B cell (primary cell): ENCODE measurements around the gene MAGI2. TPM values are rescaled to one million over a fixed set of nuclear protein-coding genes. Genes with fewer than 3 reads are reported as not detected.

ENCODE experiments used
- ATAC-seq: fragments of 200-7000 bp; cut with Tn5 transposase; one replicate; pipeline ENCODE4 v1.10.0; 2021; ENCODE audit warnings: low read depth, mild to moderate bottlenecking, moderate number of reproducible peaks, moderate library complexity
- CTCF ChIA-PET: fragments of 350-600 bp; sonication (Branson Sonifier 250); formaldehyde crosslinking; loops from one replicate; lab custom pipeline; 2021; ENCODE audit warnings: antibody characterized with exemption, inconsistent platforms; lab: Charles Lee
- POLR2A ChIA-PET: fragments of 350-600 bp; sonication (Branson Sonifier 250); formaldehyde crosslinking; loops from one replicate; lab custom pipeline; 2021; ENCODE audit warnings: antibody characterized with exemption; lab: Charles Lee
- DNase-seq: peaks from one replicate; pipeline ENCODE4 v3.0.0; 2013
- H2AFZ ChIP-seq: 2 replicates; pipeline ENCODE4 v1.6.1; 2012; ENCODE audit warnings: mild to moderate bottlenecking, low read depth, low read length; ENCODE audit not compliant: insufficient read depth, poor library complexity, severe bottlenecking
- H3K27ac ChIP-seq, 2 donors: 1 replicate in 1 of 2; 2 replicates in 1 of 2; pipeline ENCODE4 v1.5.1; 2012 to 2013; ENCODE audit warnings: low read length in 2 of 2, mild to moderate bottlenecking in 2 of 2, moderate library complexity in 1 of 2
- H3K27me3 ChIP-seq, 4 experiments: fragments of 200-600 bp in 1 of 4; sonication (generic) in 1 of 4; replicated peaks in 1 of 4; 1 replicate in 2 of 4; 2 replicates in 2 of 4; pipeline versions ENCODE4 v1.6.1 to v1.7.0; 2013 to 2016; ENCODE audit warnings: low read length in 3 of 4, mild to moderate bottlenecking in 2 of 4, mixed read lengths in 1 of 4, moderate library complexity in 1 of 4; ENCODE audit not compliant: insufficient read depth in 4 of 4, control insufficient read depth in 3 of 4; ENCODE audit errors: control extremely low read depth in 1 of 4
- H3K36me3 ChIP-seq, 2 experiments: replicated peaks in 1 of 2; 1 replicate in 1 of 2; 2 replicates in 1 of 2; pipeline versions ENCODE4 v1.6.1 to v1.7.1; 2013; ENCODE audit warnings: low read length in 1 of 2; ENCODE audit not compliant: insufficient read depth in 2 of 2, control insufficient read depth in 1 of 2; ENCODE audit errors: control extremely low read depth in 1 of 2, extremely low read depth in 1 of 2
- H3K4me1 ChIP-seq, 2 donors: fragments of 200-600 bp in 1 of 2; sonication (generic) in 1 of 2; 1 replicate in 1 of 2; 2 replicates in 1 of 2; pipeline versions ENCODE4 v1.5.1 to v1.6.1; 2013 to 2017; ENCODE audit warnings: low read length in 2 of 2; ENCODE audit not compliant: control insufficient read depth in 2 of 2, insufficient read depth in 2 of 2
- H3K4me2 ChIP-seq: replicated peaks from 2 replicates; pipeline ENCODE3; 2012; ENCODE audit warnings: mild to moderate bottlenecking, low read depth, low read length; ENCODE audit not compliant: poor library complexity, severe bottlenecking
- H3K4me3 ChIP-seq, 5 experiments: fragments of 200-600 bp in 1 of 5; sonication (generic) in 1 of 5; 1 replicate in 3 of 5; 2 replicates in 2 of 5; pipeline versions ENCODE4 v1.5.1 to v1.7.0; 2011 to 2016; ENCODE audit warnings: low read length in 4 of 5, mild to moderate bottlenecking in 4 of 5, low read depth in 2 of 5, control low read depth in 1 of 5, moderate library complexity in 1 of 5; ENCODE audit not compliant: insufficient read depth in 1 of 5; ENCODE audit errors: control extremely low read depth in 1 of 5, extremely low read depth in 1 of 5
- H3K79me2 ChIP-seq: fragments of 200-600 bp; sonication (generic); one replicate; pipeline ENCODE4 v1.6.0; 2016; ENCODE audit warnings: low read length; ENCODE audit not compliant: control insufficient read depth, insufficient read depth
- H3K9ac ChIP-seq: fragments of 200-600 bp; sonication (generic); 2 replicates; pipeline ENCODE4 v1.6.1; 2017; ENCODE audit warnings: mild to moderate bottlenecking, low read length, moderate library complexity
- H3K9me3 ChIP-seq, 3 donors: one replicate each; pipeline versions ENCODE4 v1.6.1 to v1.7.1; 2013; ENCODE audit warnings: low read length in 2 of 3; ENCODE audit not compliant: control insufficient read depth in 2 of 3, insufficient read depth in 1 of 3; ENCODE audit errors: control extremely low read depth in 1 of 3
- H4K20me1 ChIP-seq: 2 replicates; pipeline ENCODE4 v1.6.0; 2012; ENCODE audit warnings: mild to moderate bottlenecking, low read length; ENCODE audit not compliant: insufficient read depth, control insufficient read depth, poor library complexity, severe bottlenecking
- H3K27ac Mint-ChIP-seq: one replicate; pipeline ENCODE4 v1.8.0; 2021; ENCODE audit warnings: mixed read lengths
- H3K27me3 Mint-ChIP-seq: one replicate; pipeline ENCODE4 v1.8.0; 2021; ENCODE audit warnings: mixed read lengths
- H3K4me1 Mint-ChIP-seq: one replicate; pipeline ENCODE4 v1.8.0; 2021; ENCODE audit warnings: mixed read lengths
- H3K4me3 Mint-ChIP-seq: one replicate; pipeline ENCODE4 v1.8.0; 2021; ENCODE audit warnings: mixed read lengths
- H3K9me3 Mint-ChIP-seq: one replicate; pipeline ENCODE4 v1.8.0; 2022; ENCODE audit warnings: mixed read lengths; ENCODE audit not compliant: insufficient read depth
- CTCF ChIP-seq: fragments of 200-600 bp; IDR thresholded peaks from one replicate; pipeline ENCODE4 v1.8.0; 2022; ENCODE audit warnings: antibody characterized with exemption, mild to moderate bottlenecking
- EZH2 ChIP-seq: IDR thresholded peaks from 2 replicates; pipeline ENCODE4 v1.6.1; 2012; ENCODE audit warnings: borderline replicate concordance, low read depth, mild to moderate bottlenecking, moderate library complexity, low read length; ENCODE audit not compliant: insufficient read depth, poor library complexity, severe bottlenecking
- WGBS: methylation state at CpG from one replicate; pipeline ENCODE4 v1.1.5; 2013; ENCODE audit warnings: missing lambda C conversion rate; ENCODE audit not compliant: insufficient coverage; 5-methylcytosine and 5-hydroxymethylcytosine counted together
- intact Hi-C: fragments of 100-400 bp; cut with micrococcal nuclease; formaldehyde crosslinking; loops from one replicate; pipeline ENCODE4 v1.10.0; 2022
- polyA plus RNA-seq: library from polyadenylated mRNA; depleted of rRNA; stranded (reverse); fragments of >200 nt; gene quantifications from 2 replicates; pipeline ENCODE4 v1.2.3, GENCODE V29; 2012
- total RNA-seq, 2 donors: library from RNA; stranded (reverse); fragments of 120-200 nt in 1 of 2; gene quantifications; 1 replicate in 1 of 2; 2 replicates in 1 of 2; pipeline versions ENCODE4 v1.2.3 to v1.2.4, GENCODE V29; 2013 to 2022

Gene MAGI2
- total and polyA plus RNA-seq, 2 donors (not counting 1 experiment from before 2014, with no cell fraction given) = 0.16 to 0.64 TPM

- Histone ChIP-seq H4K20me1 (no peaks in the 10 kb centered on the region), H3K4me3 (no peak overlapping the region), H3K4me2 (no peak overlapping the region), H3K27me3 (no peaks in the 10 kb centered on the region), H3K36me3 (no peaks in the 10 kb centered on the region), H3K4me1 (no peaks in the 10 kb centered on the region), H2AFZ (no peak overlapping the region), H3K79me2 (no peaks in the 10 kb centered on the region), H3K9me3 (no peaks in the 10 kb centered on the region), H3K9ac (no peak overlapping the region), H3K27ac (no peak overlapping the region)
- Mint-ChIP-seq H3K4me3 (no peak overlapping the region), H3K27ac (no peak overlapping the region), H3K27me3 (peaks cover 21% of the 10 kb centered on the region), H3K4me1 (no peaks in the 10 kb centered on the region), H3K9me3 (no peaks in the 10 kb centered on the region)
- intact Hi-C loops = no loop called here
- WGBS = 73% methylated on average over 3 of the region's 3 CpGs
- TF ChIP-seq CTCF = no peak
- no peak for TF ChIP-seq EZH2
- ChIA-PET CTCF (no interaction called here), POLR2A (no interaction called here)
- ATAC-seq = no peak
- DNase-seq = no peak
Measured at GRCh38 chr7:78139335-78139734, 1314.1 kb downstream of the MAGI2 start.

- Mint-ChIP-seq H3K27me3 (peaks cover 9% of the 10 kb centered on the region), H3K9me3 (no peaks in the 10 kb centered on the region), H3K4me3 (no peak overlapping the region), H3K4me1 (no peaks in the 10 kb centered on the region), H3K27ac (no peak overlapping the region)
- POLR2A ChIA-PET = no interaction called here
- no peak for TF ChIP-seq EZH2
- no peak for TF ChIP-seq CTCF
- DNase-seq (no peak), ATAC-seq (no peak)
- H3K9ac ChIP-seq = no peak overlapping the region
- CTCF ChIA-PET = no interaction called here
- no peaks in the 10 kb centered on the region for H3K36me3 ChIP-seq
- H3K4me1 ChIP-seq = no peaks in the 10 kb centered on the region
- H3K79me2 ChIP-seq = no peaks in the 10 kb centered on the region
- H3K4me3 ChIP-seq = no peak overlapping the region
- no peak overlapping the region for H3K4me2 ChIP-seq
- H2AFZ ChIP-seq = no peak overlapping the region
- WGBS = 97% methylated on average over 10 of the region's 11 CpGs
- H4K20me1 ChIP-seq = no peaks in the 10 kb centered on the region
- no peak overlapping the region for H3K27ac ChIP-seq
- H3K9me3 ChIP-seq = no peaks in the 10 kb centered on the region
- H3K27me3 ChIP-seq = no peaks in the 10 kb centered on the region
- intact Hi-C loops = no loop called here
Measured at GRCh38 chr7:78134774-78135173, 1318.7 kb downstream of the MAGI2 start.
